Astrocyte (in vitro differentiated cells and primary cell): ENCODE measurements around the gene CPN2. TPM values are rescaled to one million over a fixed set of nuclear protein-coding genes. Genes with fewer than 3 reads are reported as not detected.

ENCODE experiments used
- DNase-seq: peaks from one replicate; pipeline ENCODE4 v3.0.0-alpha.2; 2010; ENCODE audit warnings: low read depth
- FAIRE-seq: peaks from 2 replicates; lab custom pipeline; 2011; peaks lifted over from hg19 to GRCh38; lab: Jason Lieb, UNC
- H2AFZ ChIP-seq: 2 replicates; pipeline ENCODE4 v1.6.0; 2012; ENCODE audit warnings: low read depth, low read length, inconsistent platforms
- H3K27ac ChIP-seq: 2 replicates; pipeline ENCODE4 v1.5.1; 2011; ENCODE audit warnings: low read depth, low read length, inconsistent platforms
- H3K27me3 ChIP-seq: 2 replicates; pipeline ENCODE4 v1.6.0; 2011; ENCODE audit warnings: low read length, inconsistent platforms; ENCODE audit not compliant: insufficient read depth
- H3K36me3 ChIP-seq: 2 replicates; pipeline ENCODE4 v1.5.1; 2011; ENCODE audit warnings: low read length, inconsistent platforms; ENCODE audit not compliant: insufficient read depth
- H3K4me1 ChIP-seq: 2 replicates; pipeline ENCODE4 v1.5.1; 2011; ENCODE audit warnings: low read length, inconsistent platforms; ENCODE audit not compliant: insufficient read depth
- H3K4me2 ChIP-seq: 2 replicates; pipeline ENCODE4 v1.6.0; 2012; ENCODE audit warnings: low read length, inconsistent platforms
- H3K4me3 ChIP-seq: 2 replicates; pipeline ENCODE4 v1.5.1; 2011; ENCODE audit warnings: low read depth, mild to moderate bottlenecking, low read length, inconsistent platforms; ENCODE audit not compliant: insufficient read depth
- H3K79me2 ChIP-seq: 2 replicates; pipeline ENCODE4 v1.6.0; 2012; ENCODE audit warnings: mild to moderate bottlenecking, low read length, inconsistent platforms; ENCODE audit not compliant: insufficient read depth
- H3K9ac ChIP-seq: 2 replicates; pipeline ENCODE4 v1.6.0; 2012; ENCODE audit warnings: mild to moderate bottlenecking, low read length, inconsistent platforms
- H3K9me3 ChIP-seq: 2 replicates; pipeline ENCODE4 v1.5.1; 2012; ENCODE audit warnings: low read depth, mild to moderate bottlenecking, low read length, inconsistent platforms; ENCODE audit not compliant: insufficient read depth
- H4K20me1 ChIP-seq: 2 replicates; pipeline ENCODE4 v1.6.0; 2012; ENCODE audit warnings: low read length, inconsistent platforms; ENCODE audit not compliant: insufficient read depth
- H3K27ac Mint-ChIP-seq: one replicate; pipeline ENCODE4 v1.8.0; 2021; ENCODE audit warnings: mild to moderate bottlenecking, mixed read lengths; ENCODE audit not compliant: unreplicated experiment
- H3K27me3 Mint-ChIP-seq: one replicate; pipeline ENCODE4 v1.8.0; 2021; ENCODE audit warnings: low read depth, mixed read lengths; ENCODE audit not compliant: unreplicated experiment
- H3K36me3 Mint-ChIP-seq: one replicate; pipeline ENCODE4 v1.8.0; 2021; ENCODE audit warnings: low read depth, mixed read lengths; ENCODE audit not compliant: unreplicated experiment
- H3K4me1 Mint-ChIP-seq: one replicate; pipeline ENCODE4 v1.8.0; 2021; ENCODE audit warnings: low read depth, mixed read lengths; ENCODE audit not compliant: unreplicated experiment
- H3K4me3 Mint-ChIP-seq: one replicate; pipeline ENCODE4 v1.8.0; 2021; ENCODE audit warnings: mild to moderate bottlenecking, moderate library complexity, mixed read lengths; ENCODE audit not compliant: unreplicated experiment
- H3K9me3 Mint-ChIP-seq: one replicate; pipeline ENCODE4 v1.8.0; 2021; ENCODE audit warnings: mild to moderate bottlenecking, mixed read lengths; ENCODE audit not compliant: unreplicated experiment
- EZH2 ChIP-seq: IDR thresholded peaks from 2 replicates; pipeline ENCODE4 v1.6.1; 2012; ENCODE audit warnings: mild to moderate bottlenecking, low read length, inconsistent platforms; ENCODE audit not compliant: insufficient read depth
- total RNA-seq: library from RNA; stranded (reverse); gene quantifications from 2 replicates; pipeline ENCODE4 v1.2.1, GENCODE V29; 2021
- TF ChIP-seq, protein P1 (sequence below): IDR thresholded peaks from 2 replicates; pipeline ENCODE4 v1.5.1; 2011; ENCODE audit warnings: low read depth, mild to moderate bottlenecking, inconsistent platforms, low read length, moderate library complexity; ENCODE audit not compliant: insufficient read depth

CPN2 gene
- total RNA-seq, 1 donor from 2014 or later, result not detected

GRCh38 chr3:194322678-194323211, 28.4 kb downstream of the CPN2 start:
- Histone ChIP-seq H3K9ac (peak overlapping the region; percentile 38), H3K79me2 (no peaks in the 10 kb centered on the region), H3K4me3 (no peak overlapping the region), H3K36me3 (no peaks in the 10 kb centered on the region), H3K4me1 (peaks cover 20% of the 10 kb centered on the region), H3K27ac (no peak overlapping the region), H3K27me3 (peaks cover 5% of the 10 kb centered on the region), H3K9me3 (peaks cover 17% of the 10 kb centered on the region), H2AFZ (peak overlapping the region; percentile 34), H4K20me1 (peaks cover 6% of the 10 kb centered on the region), H3K4me2 (peak overlapping the region; percentile 71)
- Mint-ChIP-seq H3K27me3 (peaks cover 31% of the 10 kb centered on the region), H3K4me1 (peaks cover 7% of the 10 kb centered on the region), H3K9me3 (peaks cover 17% of the 10 kb centered on the region), H3K36me3 (peaks cover 2% of the 10 kb centered on the region), H3K4me3 (no peak overlapping the region), H3K27ac (peak overlapping the region; percentile 44)
- no peak for TF ChIP-seq EZH2
- TF ChIP-seq, protein P1, sequence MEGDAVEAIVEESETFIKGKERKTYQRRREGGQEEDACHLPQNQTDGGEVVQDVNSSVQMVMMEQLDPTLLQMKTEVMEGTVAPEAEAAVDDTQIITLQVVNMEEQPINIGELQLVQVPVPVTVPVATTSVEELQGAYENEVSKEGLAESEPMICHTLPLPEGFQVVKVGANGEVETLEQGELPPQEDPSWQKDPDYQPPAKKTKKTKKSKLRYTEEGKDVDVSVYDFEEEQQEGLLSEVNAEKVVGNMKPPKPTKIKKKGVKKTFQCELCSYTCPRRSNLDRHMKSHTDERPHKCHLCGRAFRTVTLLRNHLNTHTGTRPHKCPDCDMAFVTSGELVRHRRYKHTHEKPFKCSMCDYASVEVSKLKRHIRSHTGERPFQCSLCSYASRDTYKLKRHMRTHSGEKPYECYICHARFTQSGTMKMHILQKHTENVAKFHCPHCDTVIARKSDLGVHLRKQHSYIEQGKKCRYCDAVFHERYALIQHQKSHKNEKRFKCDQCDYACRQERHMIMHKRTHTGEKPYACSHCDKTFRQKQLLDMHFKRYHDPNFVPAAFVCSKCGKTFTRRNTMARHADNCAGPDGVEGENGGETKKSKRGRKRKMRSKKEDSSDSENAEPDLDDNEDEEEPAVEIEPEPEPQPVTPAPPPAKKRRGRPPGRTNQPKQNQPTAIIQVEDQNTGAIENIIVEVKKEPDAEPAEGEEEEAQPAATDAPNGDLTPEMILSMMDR, result no peak
- DNase-seq (peak; percentile 81), FAIRE-seq (no peak)

- H3K4me2 ChIP-seq, result peak overlapping the region; percentile 71
- H3K36me3 Mint-ChIP-seq, result peaks cover 4% of the 10 kb centered on the region
- no peaks in the 10 kb centered on the region for H3K79me2 ChIP-seq
- H3K4me1 ChIP-seq, result peaks cover 20% of the 10 kb centered on the region
- peaks cover 21% of the 10 kb centered on the region for H3K9me3 Mint-ChIP-seq
- H4K20me1 ChIP-seq, result no peaks in the 10 kb centered on the region
- no peak overlapping the region for H3K27ac ChIP-seq
- no peak overlapping the region for H3K4me3 ChIP-seq
- H3K36me3 ChIP-seq, result no peaks in the 10 kb centered on the region
- no peak for FAIRE-seq
- TF ChIP-seq, protein P1, result no peak
- no peak overlapping the region for H2AFZ ChIP-seq
- DNase-seq, result no peak
- H3K4me3 Mint-ChIP-seq, result no peak overlapping the region
- peaks cover 12% of the 10 kb centered on the region for H3K9me3 ChIP-seq
- H3K4me1 Mint-ChIP-seq, result peaks cover 7% of the 10 kb centered on the region
- peaks cover 39% of the 10 kb centered on the region for H3K27me3 Mint-ChIP-seq
- peaks cover 10% of the 10 kb centered on the region for H3K27me3 ChIP-seq
- peak overlapping the region; percentile 38 for H3K9ac ChIP-seq
- no peak overlapping the region for H3K27ac Mint-ChIP-seq
These were observed 29.2 kb downstream of the CPN2 start for GRCh38 chr3:194321693-194322640.
